ENCODE results near the gene RPAP2.
"Not testable (repeated sequence)": the region's sequence is repeated elsewhere in the genome, so short reads cannot be mapped to it uniquely, and the experiment has no call there.

Gene RPAP2

DNA sequence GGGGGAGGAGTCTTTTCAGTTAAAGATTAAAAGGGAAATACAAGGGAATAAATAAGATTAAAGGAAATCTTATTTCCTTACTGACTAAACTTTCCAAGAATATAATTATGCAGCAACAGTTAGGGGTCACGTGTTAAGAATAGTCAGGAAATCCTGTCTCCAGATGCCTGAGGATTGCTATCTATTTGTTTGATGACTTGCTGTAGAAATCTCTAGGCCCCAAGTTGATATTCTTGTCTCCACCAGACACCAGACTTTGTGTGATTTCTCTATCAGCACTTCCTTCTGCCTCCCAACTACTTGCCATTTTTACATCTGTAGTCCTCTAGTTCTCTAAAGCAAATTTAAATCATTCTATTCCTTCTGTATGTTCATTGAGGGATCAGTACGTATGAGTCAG is 77.5 kb downstream of the RPAP2 start:
- no peak for DNase-seq (ENCODE audit: low read depth)

DNA sequence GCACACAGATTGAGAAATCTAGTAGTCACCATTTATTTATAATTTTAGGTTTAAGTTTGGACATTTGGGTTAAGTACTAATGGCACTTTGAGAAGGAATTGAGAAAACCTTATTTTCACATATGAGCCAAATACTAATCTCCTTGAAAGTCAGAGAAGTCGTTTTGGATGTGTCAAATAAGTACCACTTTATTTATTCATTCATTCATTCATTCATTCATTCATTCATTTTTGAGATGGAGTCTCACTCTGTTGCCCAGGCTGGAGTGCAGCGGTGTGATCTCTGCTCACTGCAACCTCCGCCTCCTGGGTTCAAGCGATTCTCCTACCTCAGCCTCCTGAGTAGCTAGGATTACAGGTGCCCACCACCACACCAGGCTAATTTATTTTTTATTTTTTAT is 79.1 kb downstream of the RPAP2 start:
- not testable (repeated sequence) for DNase-seq (ENCODE audit: low read depth)

DNA sequence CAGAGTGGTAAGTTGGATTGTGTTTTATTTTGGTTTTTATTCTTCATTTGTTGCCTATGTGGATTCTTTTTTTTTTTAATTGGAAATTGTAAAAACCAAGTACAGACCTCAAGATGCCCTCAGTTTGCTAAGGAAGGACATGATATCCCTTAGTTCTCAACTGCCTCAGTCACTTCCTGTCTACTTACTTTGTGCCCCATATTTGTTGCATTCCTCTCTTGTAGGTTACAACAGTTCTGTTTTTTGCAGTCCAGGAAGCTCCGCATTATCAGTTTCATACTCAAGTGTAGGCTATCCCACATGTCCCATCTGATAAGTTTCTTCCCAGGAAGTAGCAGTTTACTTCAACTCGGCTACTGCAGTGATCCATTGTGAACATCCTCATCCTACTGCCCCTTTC is 82.0 kb downstream of the RPAP2 start:
- DNase-seq (ENCODE audit: low read depth) = peak; percentile 67

DNA sequence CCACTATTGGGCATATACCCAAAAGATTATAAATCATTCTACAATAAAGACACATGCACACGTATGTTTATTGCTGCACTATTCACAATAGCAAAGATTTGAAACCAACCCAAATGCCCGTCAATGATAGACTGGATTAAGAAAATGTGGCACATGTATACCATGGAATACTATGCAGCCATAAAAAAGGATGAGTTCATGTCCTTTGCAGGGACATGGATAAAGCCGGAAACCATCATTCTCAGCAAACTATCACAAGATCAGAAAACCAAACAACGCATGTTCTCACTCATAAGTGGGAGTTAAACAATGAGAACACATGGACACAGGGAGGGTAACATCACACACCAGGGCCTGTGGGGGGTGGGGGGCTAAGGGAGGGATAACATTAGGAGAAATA is 95.1 kb downstream of the RPAP2 start:
- DNase-seq (ENCODE audit: low read depth) = not testable (repeated sequence)

DNA sequence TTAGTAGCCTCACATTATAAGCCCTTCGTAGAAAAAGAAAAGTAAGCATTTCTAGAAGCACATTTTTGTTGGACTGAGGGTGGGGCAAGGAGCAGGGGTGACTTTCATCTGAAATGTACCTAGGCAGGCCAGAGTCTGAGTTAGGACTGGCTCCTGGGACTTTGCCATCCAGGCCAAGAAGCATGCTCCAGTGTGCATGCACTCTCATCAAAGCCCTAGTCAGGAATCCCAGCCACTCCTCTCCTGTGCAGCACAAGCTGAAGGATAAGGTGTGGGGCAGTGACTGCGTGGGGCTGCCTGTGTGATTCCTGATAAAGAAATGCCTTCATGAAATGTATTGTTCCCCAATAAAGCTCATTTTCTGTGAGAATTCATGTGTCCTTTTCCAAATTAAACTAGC is 99.7 kb downstream of the RPAP2 start:
- DNase-seq (ENCODE audit: low read depth) = no peak

DNA sequence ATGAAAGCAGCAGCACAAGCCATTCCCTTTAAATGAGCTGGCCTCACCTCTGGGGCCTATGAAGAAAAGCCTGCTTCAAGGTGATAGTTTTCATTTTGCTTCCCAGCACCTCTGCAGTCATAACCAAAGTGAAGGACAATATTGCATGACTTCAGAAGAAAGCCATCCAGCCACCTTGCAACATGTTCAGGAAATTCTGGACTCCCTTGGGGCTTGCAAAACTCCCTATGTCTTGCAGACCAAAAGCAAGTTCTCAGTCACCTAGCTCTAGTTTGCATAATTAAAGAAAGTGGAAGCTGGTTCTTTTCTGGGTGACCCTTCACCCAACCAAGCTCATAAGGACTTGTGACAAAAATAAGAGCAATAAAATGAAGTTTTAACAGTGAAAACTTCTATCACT is 100.2 kb downstream of the RPAP2 start:
- DNase-seq (ENCODE audit: low read depth) = peak; percentile 8

DNA sequence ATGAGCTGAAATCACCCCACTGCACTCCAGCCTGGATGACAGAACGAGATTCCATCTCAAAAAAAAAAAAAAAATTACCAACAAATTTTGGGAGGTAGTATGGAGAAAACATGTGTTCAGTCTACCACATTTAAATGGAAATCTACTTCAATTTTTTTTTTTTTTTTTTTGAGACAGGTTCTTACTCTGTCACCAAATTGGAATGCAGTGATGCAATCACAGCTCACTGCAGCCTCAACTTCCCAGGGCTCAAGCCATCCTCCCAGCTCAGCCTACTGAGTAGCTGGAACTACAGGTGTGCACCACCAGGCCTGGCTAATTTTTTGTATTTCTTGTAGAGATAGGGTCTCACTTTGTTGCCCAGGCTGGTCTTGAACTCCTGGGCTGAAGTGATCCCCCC is 105.8 kb downstream of the RPAP2 start:
- peak; percentile 59 for DNase-seq (ENCODE audit: low read depth)

DNA sequence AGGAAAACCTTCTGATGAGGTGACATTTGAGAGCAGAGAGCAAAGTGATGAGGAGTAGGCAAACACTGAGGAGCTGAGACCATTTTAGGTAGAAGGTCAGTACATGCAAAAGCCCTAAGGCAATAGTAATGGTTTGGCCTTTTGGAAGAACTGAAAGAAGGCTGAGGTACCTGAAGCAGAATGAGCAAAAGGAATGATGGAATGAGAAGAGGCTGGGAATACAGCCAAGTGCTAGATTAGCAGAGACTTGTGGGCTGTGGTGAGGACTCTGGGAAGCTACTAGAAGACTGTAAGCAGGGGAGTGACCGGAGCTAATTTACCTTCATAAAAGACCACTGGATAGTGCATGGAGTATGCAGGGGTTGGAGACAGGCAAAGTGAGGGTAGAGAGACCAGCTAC is 110.0 kb downstream of the RPAP2 start:
- peak; percentile 83 for DNase-seq (ENCODE audit: low read depth)

DNA sequence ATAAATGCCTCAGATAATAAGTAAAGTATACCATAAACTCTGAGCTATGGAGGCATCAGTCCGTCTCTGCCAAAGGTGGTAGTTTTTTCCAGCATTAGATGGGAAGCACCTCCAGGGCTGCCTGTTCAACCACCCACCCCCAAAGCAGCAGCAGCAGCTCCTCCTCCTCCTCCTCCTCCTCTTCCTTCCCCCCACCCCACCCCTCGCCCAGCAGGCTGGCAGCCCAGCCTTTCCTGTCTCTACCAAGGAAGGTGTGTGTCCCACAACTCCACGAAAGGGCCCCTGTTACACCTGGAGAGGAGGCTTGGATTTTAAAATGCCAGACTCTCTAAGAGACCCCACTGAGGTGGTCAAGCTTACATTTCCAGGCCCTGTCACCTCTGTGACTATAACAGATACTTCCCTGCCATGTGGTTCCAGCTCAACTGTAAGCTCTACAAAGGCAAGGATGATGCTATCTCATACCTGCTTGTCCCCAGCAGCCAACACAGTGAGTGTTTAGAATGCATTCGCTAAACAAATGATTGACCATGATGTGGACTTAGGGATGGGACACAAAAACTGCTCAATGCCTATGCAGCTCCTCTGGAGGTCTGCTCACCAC is 111.2 kb downstream of the RPAP2 start:
- no peak for DNase-seq (ENCODE audit: low read depth)

DNA sequence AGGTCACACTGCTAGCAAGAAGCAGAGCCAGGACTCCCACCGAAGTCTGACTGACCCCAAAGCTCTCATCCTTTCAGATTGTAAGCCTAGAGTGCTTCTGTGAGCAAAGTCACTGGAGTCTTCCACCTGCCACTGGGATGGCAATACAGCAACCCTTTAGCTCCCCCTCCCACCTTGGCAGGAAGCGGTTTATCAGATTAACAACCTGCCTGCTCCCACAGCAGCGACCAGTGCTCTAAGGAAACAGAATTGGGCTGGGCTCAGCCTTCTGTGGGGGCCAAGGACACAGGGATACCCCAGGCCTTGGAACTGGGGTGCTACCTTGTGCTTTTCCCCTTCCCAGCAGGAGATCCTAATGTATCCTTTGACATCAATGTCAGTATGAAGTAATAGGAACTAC is 111.8 kb downstream of the RPAP2 start:
- DNase-seq (ENCODE audit: low read depth) = no peak

DNA sequence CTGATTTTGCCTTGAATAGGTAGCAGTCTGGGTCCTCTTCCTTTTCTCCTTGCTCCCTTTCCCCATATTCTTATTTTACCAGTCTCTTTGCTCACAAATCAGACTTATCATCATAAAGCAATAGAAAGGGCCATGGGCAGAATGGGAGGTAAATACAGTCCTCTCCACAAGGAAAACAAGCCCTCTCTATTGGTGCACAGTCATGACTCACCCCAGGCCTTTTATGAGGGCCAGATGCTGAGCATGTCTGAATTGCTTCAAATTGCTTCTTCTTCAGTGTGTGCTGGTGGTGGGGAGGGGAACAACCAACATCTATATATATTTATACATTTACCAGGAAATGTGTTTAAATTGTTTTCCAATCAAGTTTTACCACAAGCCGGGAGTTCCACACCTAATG is 112.7 kb downstream of the RPAP2 start:
- peak; percentile 75 for DNase-seq (ENCODE audit: low read depth)

DNA sequence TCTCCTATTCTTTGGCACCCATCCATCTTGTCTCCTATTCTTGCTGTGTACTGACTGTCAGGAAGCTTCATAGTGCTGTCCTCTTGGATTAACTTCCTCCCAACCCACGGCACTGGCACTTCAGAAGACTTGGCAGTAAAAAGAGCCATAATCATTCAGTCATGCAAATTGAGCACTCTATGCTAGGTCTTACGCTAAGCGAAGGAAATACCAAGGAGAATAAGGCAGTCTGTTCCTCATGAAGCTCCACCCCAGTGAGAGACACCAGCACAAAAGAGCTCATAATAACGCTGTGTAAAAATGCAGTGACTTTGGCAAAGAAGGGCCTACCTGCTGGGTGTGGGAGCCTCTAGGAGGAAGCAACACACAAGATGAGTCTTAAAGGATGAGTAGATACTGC is 120.8 kb downstream of the RPAP2 start:
- DNase-seq (ENCODE audit: low read depth) = no peak

DNA sequence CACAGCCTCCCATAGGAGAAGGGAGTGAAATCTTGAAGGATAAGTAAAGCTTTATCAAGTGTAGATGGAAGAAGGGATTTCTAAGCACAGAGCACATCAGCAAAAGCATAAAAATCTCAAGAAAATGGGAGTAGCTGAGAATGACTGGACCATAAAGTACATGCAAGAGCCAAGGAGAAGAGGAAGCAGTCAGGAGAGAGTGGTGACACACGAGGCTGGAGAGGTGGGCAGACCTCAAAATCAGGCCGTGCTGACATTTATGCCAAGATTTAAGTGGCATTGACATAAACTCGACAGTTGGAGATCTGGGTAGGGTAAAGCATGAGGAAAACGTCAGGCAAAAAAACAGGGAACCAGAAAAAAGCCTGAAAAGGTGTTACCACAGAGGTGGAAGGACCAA is 125.5 kb downstream of the RPAP2 start:
- no peak for DNase-seq (ENCODE audit: low read depth)

DNA sequence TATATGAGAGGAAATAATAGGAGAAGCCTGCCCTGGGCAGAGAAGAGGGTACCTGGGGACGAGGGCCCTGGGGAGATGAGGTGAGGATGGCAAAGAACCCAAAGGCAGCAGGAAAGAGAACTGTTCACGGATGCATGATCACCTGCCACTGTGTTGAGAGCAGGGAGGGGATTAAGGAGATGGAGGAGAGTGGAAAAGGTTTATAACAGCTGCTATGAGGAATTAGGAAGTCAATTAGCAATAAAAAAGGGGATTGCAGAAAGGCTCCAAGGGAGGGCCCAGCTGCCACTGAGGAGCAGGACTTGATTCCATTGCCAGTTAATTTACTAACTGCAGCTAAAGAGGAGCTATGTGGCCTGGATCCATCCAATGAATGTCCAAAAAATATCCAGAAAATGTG is 126.8 kb downstream of the RPAP2 start:
- DNase-seq (ENCODE audit: low read depth) = no peak

DNA sequence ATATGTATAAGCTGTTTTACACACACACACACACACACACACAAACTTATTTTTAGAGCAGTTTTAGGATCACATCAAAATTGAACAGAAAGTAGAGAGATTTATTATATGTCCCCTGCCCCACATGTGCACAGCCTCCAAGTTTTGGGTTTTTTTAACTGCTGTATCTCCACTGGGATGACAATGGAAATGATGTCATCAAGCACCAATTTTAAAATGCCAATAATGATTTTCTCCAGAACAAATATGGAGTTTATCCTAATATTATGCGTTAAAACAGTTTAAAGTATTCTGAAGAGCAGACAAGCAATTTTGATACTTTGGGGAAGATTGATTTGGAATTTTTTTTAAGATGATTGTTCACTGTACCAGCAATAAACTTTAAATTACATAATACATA is 131.2 kb downstream of the RPAP2 start:
- DNase-seq (ENCODE audit: low read depth) = no peak

DNA sequence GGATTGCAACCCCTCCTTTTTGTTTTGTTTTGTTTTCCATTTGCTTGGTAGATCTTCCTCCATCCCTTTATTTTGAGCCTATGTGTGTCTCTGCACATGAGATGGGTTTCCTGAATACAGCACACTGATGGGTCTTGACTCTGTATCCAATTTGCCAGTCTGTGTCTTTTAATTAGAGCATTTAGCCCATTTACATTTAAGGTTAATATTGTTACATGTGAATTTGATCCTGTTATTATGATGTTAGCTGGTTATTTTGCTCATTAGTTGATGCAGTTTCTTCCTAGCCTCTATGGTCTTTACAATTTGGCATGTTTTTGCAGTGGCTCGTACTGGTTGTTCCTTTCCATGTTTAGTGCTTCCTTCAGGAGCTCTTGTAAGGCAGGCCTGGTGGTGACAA is 135.7 kb downstream of the RPAP2 start:
- not testable (repeated sequence) for DNase-seq (ENCODE audit: low read depth)

DNA sequence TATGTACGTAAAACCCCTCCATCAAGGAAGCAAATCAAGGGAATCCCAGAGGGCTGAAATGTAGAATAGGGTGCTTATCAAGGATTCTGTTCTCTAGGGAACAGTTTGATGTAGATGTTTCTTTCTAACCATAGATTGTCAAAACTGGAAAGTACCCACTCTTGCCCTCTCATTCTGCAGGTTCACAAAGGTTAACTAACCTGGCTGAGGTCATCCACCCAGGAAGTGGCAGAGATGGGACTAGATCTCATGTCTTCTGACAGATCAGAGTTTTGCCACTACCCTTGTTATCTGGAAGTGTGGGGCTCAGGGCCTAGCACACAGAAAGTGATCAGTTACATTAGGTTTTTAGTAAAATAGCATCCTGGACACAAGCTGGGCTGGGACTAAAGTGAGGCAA is 140.4 kb downstream of the RPAP2 start:
- DNase-seq (ENCODE audit: low read depth) = no peak

DNA sequence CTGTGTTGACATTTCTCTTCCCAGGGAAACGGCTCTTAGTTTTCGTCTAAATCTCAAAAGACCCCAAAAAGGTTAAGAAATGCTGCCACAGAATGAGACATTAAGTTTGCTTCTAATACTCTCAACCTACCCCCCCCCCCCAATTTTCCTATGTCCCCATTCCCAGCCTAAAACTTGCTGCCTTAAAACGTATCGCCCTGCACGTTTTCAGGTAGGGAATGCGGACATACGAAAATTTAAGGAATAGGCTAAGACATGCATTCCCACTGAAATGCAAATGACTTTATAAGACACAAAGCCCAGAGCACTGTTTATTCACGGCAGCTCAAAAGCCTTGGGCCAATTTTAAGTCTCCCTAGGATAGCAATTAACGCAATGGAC is 142.4 kb downstream of the RPAP2 start:
- DNase-seq (ENCODE audit: low read depth) = no peak

DNA sequence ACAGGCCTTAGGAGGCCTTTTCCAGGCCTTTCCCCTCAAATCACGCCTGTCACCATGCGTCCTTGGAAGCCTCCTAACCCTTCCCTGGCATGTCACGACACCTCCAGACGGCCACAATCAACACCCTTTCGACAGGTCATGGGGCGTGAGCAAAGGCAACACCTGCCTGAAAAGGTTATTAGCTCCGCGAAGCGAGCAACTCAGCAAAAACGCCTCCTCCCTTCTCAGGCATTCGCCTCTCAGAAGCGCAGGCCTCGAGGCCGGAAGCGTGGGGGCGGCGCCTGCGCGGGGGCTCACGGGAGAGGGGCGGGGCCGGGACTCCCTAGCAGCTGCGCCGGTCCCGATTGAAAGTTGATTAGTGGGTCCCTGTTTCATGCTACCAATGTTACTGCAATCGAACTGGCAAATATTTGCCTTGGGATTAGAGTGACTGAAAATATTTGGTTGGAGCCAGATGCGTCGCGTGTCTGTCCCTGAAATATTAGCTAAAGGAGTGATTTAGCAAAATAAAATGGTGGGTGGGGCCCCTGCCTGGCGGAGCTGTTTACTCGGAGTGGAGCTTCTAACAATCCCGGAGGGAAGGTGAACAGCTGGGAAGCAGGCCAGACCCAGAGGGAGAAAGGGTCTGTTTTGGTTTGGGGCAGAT is 143.0 kb downstream of the RPAP2 start:
- no peak for DNase-seq (ENCODE audit: low read depth)

DNA sequence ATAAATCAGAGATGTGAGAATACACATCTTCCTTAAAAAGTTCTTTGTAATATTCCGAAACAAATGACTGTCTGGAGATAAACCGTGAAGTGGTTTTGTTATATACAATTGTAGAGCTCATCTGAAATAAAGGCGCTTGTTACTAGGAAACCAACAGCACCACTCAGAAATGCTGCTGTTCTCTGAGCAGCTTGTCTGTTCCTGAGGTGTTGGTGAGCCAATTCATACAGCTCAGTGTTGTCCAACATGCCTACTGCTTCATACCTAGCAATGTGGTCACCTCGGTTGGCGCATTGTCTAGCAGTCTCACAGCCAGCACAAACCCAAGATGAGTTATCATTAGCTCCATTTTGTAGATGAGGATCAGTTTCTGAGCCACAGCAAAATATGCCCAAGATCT is 143.5 kb downstream of the RPAP2 start:
- no peak for DNase-seq (ENCODE audit: low read depth)

DNA sequence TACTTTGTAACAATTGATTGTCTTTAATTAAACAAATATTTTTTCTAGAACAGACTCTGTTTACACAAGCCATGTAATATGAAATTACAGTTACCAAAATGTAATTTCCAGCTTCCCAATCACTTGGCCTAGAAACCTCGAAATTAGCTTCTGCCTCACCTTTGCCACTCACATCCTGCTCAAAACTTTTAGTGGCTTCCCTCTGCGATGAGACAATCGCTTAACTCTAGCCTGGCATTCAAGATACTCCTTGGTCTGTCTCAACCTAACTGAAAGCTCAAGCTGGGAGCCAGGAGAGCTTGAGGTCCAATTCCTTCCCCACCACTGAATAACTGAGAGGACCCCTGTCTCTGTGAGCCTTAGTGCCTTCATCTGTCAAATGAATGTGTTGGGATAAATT is 145.0 kb downstream of the RPAP2 start:
- DNase-seq (ENCODE audit: low read depth) = no peak

DNA sequence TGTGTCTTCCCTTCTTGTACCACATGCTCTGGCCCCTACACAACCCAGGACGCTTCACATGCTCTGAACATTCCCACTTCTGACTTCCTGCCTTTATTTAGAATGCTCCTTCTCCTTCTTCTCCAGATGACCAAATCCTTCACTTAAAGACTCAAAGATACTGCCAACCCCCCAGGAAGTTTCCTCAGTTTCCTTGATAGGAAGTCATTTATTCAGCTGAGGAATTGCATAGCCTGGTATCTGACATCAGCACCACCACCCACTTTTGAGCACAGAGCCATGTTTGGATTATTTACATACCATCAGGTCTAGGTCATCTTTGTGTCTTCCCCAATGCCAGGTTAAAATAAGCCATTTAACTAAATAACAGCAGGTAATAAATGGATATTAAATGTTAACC is 145.5 kb downstream of the RPAP2 start:
- peak; percentile 70 for DNase-seq (ENCODE audit: low read depth)

DNA sequence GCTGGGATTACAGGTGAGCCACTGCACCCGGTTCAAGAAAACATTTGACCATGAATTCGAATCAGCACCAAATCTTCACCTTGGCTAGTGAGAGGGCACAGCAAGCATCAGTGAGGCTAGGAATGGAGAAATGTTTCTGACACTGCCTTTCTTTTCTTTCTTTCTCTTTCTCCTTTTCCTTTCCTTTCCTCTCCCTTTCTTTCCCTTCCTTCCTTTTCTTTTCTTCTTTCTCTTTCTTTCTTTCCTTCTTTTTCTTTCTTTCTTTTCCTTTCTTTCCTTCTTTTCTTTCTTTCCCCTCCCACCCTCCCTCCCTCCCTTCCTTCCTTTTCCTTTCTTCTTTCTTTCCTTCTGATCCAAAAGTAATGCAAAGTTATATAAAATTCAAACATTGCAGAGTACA is 147.0 kb downstream of the RPAP2 start:
- DNase-seq (ENCODE audit: low read depth) = no peak

DNA sequence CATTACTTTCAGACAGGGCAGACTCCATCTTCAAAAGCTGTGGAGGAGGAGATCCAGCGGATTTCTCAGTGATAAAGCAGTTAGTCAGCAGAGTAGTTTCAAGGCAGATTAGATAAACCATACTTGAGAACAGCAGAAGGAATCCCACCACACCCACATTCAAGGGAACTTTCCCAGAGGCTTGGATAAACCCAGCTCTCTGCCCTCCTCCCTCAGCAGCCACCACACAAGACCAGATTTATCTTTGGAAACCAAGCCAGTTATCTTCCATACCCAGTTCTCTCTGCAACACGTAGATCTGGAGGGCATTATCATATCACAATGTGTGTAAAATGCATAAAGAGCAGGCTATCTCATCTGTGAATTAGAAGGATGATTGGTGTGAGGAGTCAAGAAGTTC is 147.7 kb downstream of the RPAP2 start:
- peak; percentile 75 for DNase-seq (ENCODE audit: low read depth)
